DMS153 treated with DMSO at 0.1 percent for 48 hours (cell line): ENCODE results near the gene RIMBP3C.
"Not testable (repeated sequence)": the region's sequence is repeated elsewhere in the genome, so short reads cannot be mapped to it uniquely, and the experiment has no call there.

Experiments used
- DNase-seq: peaks from one replicate; lab custom pipeline; 2025; ENCODE audit not compliant: unreplicated experiment; lab: John Stamatoyannopoulos, UW

The RIMBP3C gene

GRCh38 chr22:21579474-21579851 is 28.2 kb upstream of the RIMBP3C start:
- no peak for DNase-seq

GRCh38 chr22:21573750-21574494 is 22.7 kb upstream of the RIMBP3C start:
- no peak for DNase-seq

- DNase-seq: no peak
These were observed 22.1 kb upstream of the RIMBP3C start for GRCh38 chr22:21573293-21573734.

GRCh38 chr22:21571679-21572078 is 20.4 kb upstream of the RIMBP3C start:
- DNase-seq: no peak

- no peak for DNase-seq
These were observed 19.1 kb upstream of the RIMBP3C start for GRCh38 chr22:21570398-21570797.

GRCh38 chr22:21569459-21570170 is 18.4 kb upstream of the RIMBP3C start:
- no peak for DNase-seq

- not testable (repeated sequence) for DNase-seq
These were observed 17.8 kb upstream of the RIMBP3C start for GRCh38 chr22:21569076-21569427.

GRCh38 chr22:21568347-21569075 is 17.2 kb upstream of the RIMBP3C start:
- DNase-seq: no peak

- DNase-seq: peak; percentile 47
These were observed 16.4 kb upstream of the RIMBP3C start, which contains the start of gene UBE2L3 for GRCh38 chr22:21567456-21568346. UBE2L3 (plus strand) TSS chr22:21567714; CDS start chr22:21567745, 31 bp downstream.

GRCh38 chr22:21564411-21564810 is 13.2 kb upstream of the RIMBP3C start:
- DNase-seq: no peak

- DNase-seq: no peak
These were observed 12.7 kb upstream of the RIMBP3C start for GRCh38 chr22:21563912-21564311.

- not testable (repeated sequence) for DNase-seq
These were observed 9.4 kb upstream of the RIMBP3C start for GRCh38 chr22:21560657-21561056.

GRCh38 chr22:21559345-21560125 is 8.3 kb upstream of the RIMBP3C start:
- not testable (repeated sequence) for DNase-seq

- DNase-seq: not testable (repeated sequence)
These were observed 598 bp downstream of the RIMBP3C start for GRCh38 chr22:21550678-21551047.

- DNase-seq: not testable (repeated sequence)
These were observed 1.1 kb downstream of the RIMBP3C start for GRCh38 chr22:21550008-21550677.

GRCh38 chr22:21549558-21549957 is 1.7 kb downstream of the RIMBP3C start:
- DNase-seq: not testable (repeated sequence)

GRCh38 chr22:21544432-21545322 is 6.6 kb downstream of the RIMBP3C start:
- DNase-seq: not testable (repeated sequence)

- DNase-seq: not testable (repeated sequence)
These were observed 11.4 kb downstream of the RIMBP3C start for GRCh38 chr22:21539862-21540261.
